Measurements from ENCODE around the gene ZNF146.
"Not testable (repeated sequence)": the region's sequence is repeated elsewhere in the genome, so short reads cannot be mapped to it uniquely, and the experiment has no call there.

Gene ZNF146

GRCh38 chr19:36256064-36256463 lies 41.2 kb downstream of the ZNF146 start:
- Mint-ChIP-seq H3K9me3 (peaks cover 25% of the 10 kb centered on the region), H3K4me3 (no peak overlapping the region), H3K27me3 (peaks cover 3% of the 10 kb centered on the region), H3K4me1 (ENCODE audit: low read depth) (no peaks in the 10 kb centered on the region), H3K27ac (no peak overlapping the region), H3K36me3 (ENCODE audit: low read depth) (peaks cover 12% of the 10 kb centered on the region)

DNA sequence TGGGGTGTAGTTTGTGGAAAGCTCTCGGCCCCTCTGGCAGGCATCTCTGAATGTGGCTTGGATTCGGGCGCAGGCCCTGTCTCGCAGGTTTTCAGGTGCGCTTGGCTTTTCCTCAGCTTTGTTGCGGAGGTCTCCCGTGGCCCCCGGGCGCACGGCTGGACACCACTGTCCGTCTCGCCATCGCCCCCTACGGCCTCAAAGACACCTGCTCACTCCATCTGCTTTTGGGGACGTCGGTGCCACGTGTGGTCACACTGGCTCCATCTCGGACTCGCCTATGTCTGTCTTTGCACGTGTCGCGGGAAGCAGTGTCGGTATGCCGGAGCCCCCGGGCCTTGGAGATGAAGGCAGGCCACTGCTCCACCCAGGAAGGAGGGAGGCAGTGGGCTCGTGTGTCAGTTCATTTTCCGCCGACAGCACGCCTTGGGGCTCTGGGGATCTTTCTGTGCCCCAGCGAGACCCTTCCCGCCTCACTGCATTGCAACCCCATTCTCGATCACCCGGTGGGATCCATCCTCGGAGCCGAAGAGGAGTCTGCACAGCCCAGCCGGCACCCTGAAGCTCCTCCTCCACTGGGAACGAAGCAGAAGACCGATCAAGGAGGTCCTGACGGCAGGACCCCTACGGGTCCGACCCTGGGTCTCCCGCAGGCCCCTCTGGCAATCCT lies 42.1 kb downstream of the ZNF146 start:
- H3K36me3 Mint-ChIP-seq (ENCODE audit: low read depth) = peaks cover 12% of the 10 kb centered on the region
- peaks cover 18% of the 10 kb centered on the region for H3K9me3 Mint-ChIP-seq
- no peak overlapping the region for H3K4me3 Mint-ChIP-seq
- H3K4me1 Mint-ChIP-seq (ENCODE audit: low read depth) = no peaks in the 10 kb centered on the region
- H3K27me3 Mint-ChIP-seq = peaks cover 3% of the 10 kb centered on the region
- H3K27ac Mint-ChIP-seq = no peak overlapping the region

DNA sequence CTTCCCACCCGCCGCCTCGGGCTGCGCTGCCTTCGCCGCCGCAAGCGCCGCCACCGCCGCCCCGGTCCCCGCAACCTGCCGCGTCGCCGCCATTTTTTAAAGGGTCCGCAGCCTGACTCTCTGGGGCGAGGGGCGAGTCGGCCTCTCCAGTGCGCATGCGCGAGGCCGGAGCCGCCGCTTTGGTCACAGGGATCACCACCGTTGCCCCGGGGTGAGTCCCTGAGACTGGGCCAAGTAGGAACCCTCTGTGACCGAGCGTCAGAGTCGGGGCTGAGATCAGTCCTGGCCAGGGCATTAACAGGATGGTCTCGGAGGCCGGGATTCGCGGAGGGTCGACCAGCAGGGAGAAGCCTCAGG lies 42.6 kb downstream of the ZNF146 start:
- Mint-ChIP-seq H3K9me3 (peaks cover 15% of the 10 kb centered on the region), H3K4me1 (ENCODE audit: low read depth) (no peaks in the 10 kb centered on the region), H3K27me3 (peaks cover 3% of the 10 kb centered on the region), H3K27ac (no peak overlapping the region), H3K36me3 (ENCODE audit: low read depth) (peaks cover 12% of the 10 kb centered on the region), H3K4me3 (no peak overlapping the region)

- peaks cover 12% of the 10 kb centered on the region for H3K36me3 Mint-ChIP-seq (ENCODE audit: low read depth)
- H3K4me3 Mint-ChIP-seq = no peak overlapping the region
- no peaks in the 10 kb centered on the region for H3K4me1 Mint-ChIP-seq (ENCODE audit: low read depth)
- peaks cover 17% of the 10 kb centered on the region for H3K9me3 Mint-ChIP-seq
- no peak overlapping the region for H3K27ac Mint-ChIP-seq
- H3K27me3 Mint-ChIP-seq = peaks cover 3% of the 10 kb centered on the region
These were observed 43.3 kb downstream of the ZNF146 start for GRCh38 chr19:36258028-36258875.

GRCh38 chr19:36259211-36259610 lies 44.3 kb downstream of the ZNF146 start:
- Mint-ChIP-seq H3K4me1 (ENCODE audit: low read depth) (no peaks in the 10 kb centered on the region), H3K27ac (no peak overlapping the region), H3K36me3 (ENCODE audit: low read depth) (peaks cover 10% of the 10 kb centered on the region), H3K27me3 (peaks cover 3% of the 10 kb centered on the region), H3K9me3 (peaks cover 19% of the 10 kb centered on the region), H3K4me3 (no peak overlapping the region)

- H3K27ac Mint-ChIP-seq = no peak overlapping the region
- H3K36me3 Mint-ChIP-seq (ENCODE audit: low read depth) = peaks cover 5% of the 10 kb centered on the region
- peaks cover 29% of the 10 kb centered on the region for H3K9me3 Mint-ChIP-seq
- H3K4me1 Mint-ChIP-seq (ENCODE audit: low read depth) = no peaks in the 10 kb centered on the region
- H3K27me3 Mint-ChIP-seq = no peaks in the 10 kb centered on the region
- H3K4me3 Mint-ChIP-seq = no peak overlapping the region
These were observed 50.2 kb downstream of the ZNF146 start for GRCh38 chr19:36265064-36265463.

DNA sequence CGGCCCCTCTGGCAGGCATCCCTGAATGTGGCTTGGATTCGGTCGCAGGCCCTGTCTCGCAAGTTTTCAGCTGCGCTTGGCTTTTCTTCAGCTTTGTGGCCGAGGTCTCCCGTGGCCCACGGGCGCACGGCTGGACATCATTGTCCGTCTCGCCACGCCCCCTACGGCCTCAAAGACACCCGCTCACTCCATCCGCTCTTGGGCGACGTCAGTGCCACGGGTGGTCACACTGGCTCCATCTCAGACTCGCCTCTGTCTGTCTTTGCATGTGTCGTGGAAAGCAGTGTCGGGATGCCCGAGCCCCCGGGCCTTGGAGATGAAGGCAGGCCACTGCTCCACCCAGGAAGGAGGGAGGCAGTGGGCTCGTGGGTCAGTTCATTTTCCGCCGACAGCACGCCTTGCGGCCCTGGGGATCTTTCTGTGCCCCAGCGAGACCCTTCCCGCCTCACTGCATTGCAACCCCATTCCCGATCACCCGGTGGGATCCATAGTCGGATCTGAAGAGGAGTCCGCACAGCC lies 51.0 kb downstream of the ZNF146 start:
- Mint-ChIP-seq H3K4me1 (ENCODE audit: low read depth) (no peaks in the 10 kb centered on the region), H3K27me3 (no peaks in the 10 kb centered on the region), H3K4me3 (no peak overlapping the region), H3K27ac (no peak overlapping the region), H3K36me3 (ENCODE audit: low read depth) (peaks cover 5% of the 10 kb centered on the region), H3K9me3 (peaks cover 29% of the 10 kb centered on the region)

- no peak overlapping the region for H3K27ac Mint-ChIP-seq
- H3K4me3 Mint-ChIP-seq = no peak overlapping the region
- no peaks in the 10 kb centered on the region for H3K27me3 Mint-ChIP-seq
These were observed 51.6 kb downstream of the ZNF146 start for GRCh38 chr19:36266375-36266961.

GRCh38 chr19:36267061-36267845 lies 52.3 kb downstream of the ZNF146 start:
- Mint-ChIP-seq H3K27me3 (no peaks in the 10 kb centered on the region), H3K4me1 (ENCODE audit: low read depth) (no peaks in the 10 kb centered on the region), H3K4me3 (no peak overlapping the region), H3K9me3 (peaks cover 29% of the 10 kb centered on the region), H3K27ac (no peak overlapping the region), H3K36me3 (ENCODE audit: low read depth) (peaks cover 5% of the 10 kb centered on the region)

More at GRCh38 chr19:36266375-36266961, 51.6 kb downstream of the ZNF146 start:
- peaks cover 5% of the 10 kb centered on the region for H3K36me3 Mint-ChIP-seq (ENCODE audit: low read depth)
- H3K4me1 Mint-ChIP-seq (ENCODE audit: low read depth) = no peaks in the 10 kb centered on the region
- peaks cover 29% of the 10 kb centered on the region for H3K9me3 Mint-ChIP-seq

- peaks cover 28% of the 10 kb centered on the region for H3K9me3 Mint-ChIP-seq
- not testable (repeated sequence) for H3K27me3 Mint-ChIP-seq; H3K27ac Mint-ChIP-seq; H3K36me3 Mint-ChIP-seq (ENCODE audit: low read depth); H3K4me3 Mint-ChIP-seq; H3K4me1 Mint-ChIP-seq (ENCODE audit: low read depth)
These were observed 53.2 kb downstream of the ZNF146 start for GRCh38 chr19:36268081-36268480.

GRCh38 chr19:36268591-36268990 lies 53.7 kb downstream of the ZNF146 start:
- H3K4me1 Mint-ChIP-seq (ENCODE audit: low read depth); H3K27me3 Mint-ChIP-seq; H3K4me3 Mint-ChIP-seq; H3K27ac Mint-ChIP-seq; H3K36me3 Mint-ChIP-seq (ENCODE audit: low read depth): not testable (repeated sequence)
- H3K9me3 Mint-ChIP-seq = peaks cover 23% of the 10 kb centered on the region

DNA sequence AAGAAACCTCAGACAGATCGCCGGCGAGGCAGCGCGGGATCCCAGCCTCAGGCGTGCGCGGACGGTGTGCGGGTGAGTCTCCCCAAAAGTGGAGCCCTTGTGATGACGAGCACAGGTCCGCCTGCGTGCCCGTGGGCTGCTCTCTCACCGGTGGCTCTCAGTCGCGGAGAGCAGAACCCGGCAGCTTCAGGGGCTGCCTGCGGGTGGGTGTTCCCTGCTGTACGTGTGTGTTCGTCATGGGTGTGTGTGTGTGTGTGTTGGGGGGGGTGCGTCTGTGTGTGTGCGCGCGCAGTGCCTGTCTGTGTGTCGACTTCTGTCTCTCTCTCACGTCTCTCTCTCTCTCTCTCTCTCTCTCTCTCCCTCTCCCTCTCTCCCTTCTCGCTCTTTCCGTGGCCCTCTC lies 54.4 kb downstream of the ZNF146 start:
- not testable (repeated sequence) for H3K36me3 Mint-ChIP-seq (ENCODE audit: low read depth); H3K27me3 Mint-ChIP-seq; H3K4me1 Mint-ChIP-seq (ENCODE audit: low read depth); H3K4me3 Mint-ChIP-seq; H3K27ac Mint-ChIP-seq
- peaks cover 16% of the 10 kb centered on the region for H3K9me3 Mint-ChIP-seq
